ENCODE results near the gene CDK7. TPM values are rescaled to one million over a fixed set of nuclear protein-coding genes. Genes with fewer than 3 reads are reported as not detected.

CDK7 gene
- total and polyA plus RNA-seq, 11 donors, result 9.6 to 23.1 (median 14.5) TPM

- H3K27ac ChIP-seq, result no peak overlapping the region
- no peak for TF ChIP-seq POLR2A (IDR thresholded peaks at IDR 0.05)
- TF ChIP-seq, protein P1, sequence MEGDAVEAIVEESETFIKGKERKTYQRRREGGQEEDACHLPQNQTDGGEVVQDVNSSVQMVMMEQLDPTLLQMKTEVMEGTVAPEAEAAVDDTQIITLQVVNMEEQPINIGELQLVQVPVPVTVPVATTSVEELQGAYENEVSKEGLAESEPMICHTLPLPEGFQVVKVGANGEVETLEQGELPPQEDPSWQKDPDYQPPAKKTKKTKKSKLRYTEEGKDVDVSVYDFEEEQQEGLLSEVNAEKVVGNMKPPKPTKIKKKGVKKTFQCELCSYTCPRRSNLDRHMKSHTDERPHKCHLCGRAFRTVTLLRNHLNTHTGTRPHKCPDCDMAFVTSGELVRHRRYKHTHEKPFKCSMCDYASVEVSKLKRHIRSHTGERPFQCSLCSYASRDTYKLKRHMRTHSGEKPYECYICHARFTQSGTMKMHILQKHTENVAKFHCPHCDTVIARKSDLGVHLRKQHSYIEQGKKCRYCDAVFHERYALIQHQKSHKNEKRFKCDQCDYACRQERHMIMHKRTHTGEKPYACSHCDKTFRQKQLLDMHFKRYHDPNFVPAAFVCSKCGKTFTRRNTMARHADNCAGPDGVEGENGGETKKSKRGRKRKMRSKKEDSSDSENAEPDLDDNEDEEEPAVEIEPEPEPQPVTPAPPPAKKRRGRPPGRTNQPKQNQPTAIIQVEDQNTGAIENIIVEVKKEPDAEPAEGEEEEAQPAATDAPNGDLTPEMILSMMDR (IDR thresholded peaks at IDR 0.05), result no peak
- H3K4me1 ChIP-seq, result peaks cover 0 to 16% (median 0%) of the 10 kb centered on the region in 12 donors
- peak in 2 of 5 donors; percentile 27 to 30 for DNase-seq
- WGBS, 4 donors, result 57 to 60% (median 58%) methylated on average over 4 of the region's 4 CpGs
- H3K36me3 ChIP-seq, result peaks cover 0 to 88% (median 59%) of the 10 kb centered on the region in 9 donors
- ATAC-seq, result no peak
- intact Hi-C loops (cut with DNase I), result loop anchor here in 1 of 10 donors (10.0 kb wide), 1 partner anchor 63 kb away; the partner anchor contains the start of gene CCDC125
- no peaks in the 10 kb centered on the region for H3K9me3 ChIP-seq
- H3K4me3 ChIP-seq, result no peak overlapping the region
- H3K27me3 ChIP-seq, result no peaks in the 10 kb centered on the region
Measured at GRCh38 chr5:69271376-69271775, 36.7 kb downstream of the CDK7 start.

- intact Hi-C loops (cut with DNase I), result loop anchor here in 1 of 10 donors (10.0 kb wide), 1 partner anchor 59 kb away; the partner anchor contains the start of gene CCDC125
- WGBS, 4 donors, result 96 to 98% (median 98%) methylated on average over 7 of the region's 7 CpGs
- Histone ChIP-seq H3K4me3 (no peak overlapping the region), H3K36me3 (peaks cover 0 to 88% (median 64%) of the 10 kb centered on the region in 9 donors), H3K4me1 (peaks cover 0 to 16% (median 0%) of the 10 kb centered on the region in 12 donors), H3K27ac (no peak overlapping the region), H3K9me3 (no peaks in the 10 kb centered on the region), H3K27me3 (no peaks in the 10 kb centered on the region)
- TF ChIP-seq POLR2A (IDR thresholded peaks at IDR 0.05), result no peak
- TF ChIP-seq, protein P1 (IDR thresholded peaks at IDR 0.05), result no peak
- ATAC-seq, result no peak
- DNase-seq, result no peak
Measured at GRCh38 chr5:69275563-69275962, 40.9 kb downstream of the CDK7 start.

DNA sequence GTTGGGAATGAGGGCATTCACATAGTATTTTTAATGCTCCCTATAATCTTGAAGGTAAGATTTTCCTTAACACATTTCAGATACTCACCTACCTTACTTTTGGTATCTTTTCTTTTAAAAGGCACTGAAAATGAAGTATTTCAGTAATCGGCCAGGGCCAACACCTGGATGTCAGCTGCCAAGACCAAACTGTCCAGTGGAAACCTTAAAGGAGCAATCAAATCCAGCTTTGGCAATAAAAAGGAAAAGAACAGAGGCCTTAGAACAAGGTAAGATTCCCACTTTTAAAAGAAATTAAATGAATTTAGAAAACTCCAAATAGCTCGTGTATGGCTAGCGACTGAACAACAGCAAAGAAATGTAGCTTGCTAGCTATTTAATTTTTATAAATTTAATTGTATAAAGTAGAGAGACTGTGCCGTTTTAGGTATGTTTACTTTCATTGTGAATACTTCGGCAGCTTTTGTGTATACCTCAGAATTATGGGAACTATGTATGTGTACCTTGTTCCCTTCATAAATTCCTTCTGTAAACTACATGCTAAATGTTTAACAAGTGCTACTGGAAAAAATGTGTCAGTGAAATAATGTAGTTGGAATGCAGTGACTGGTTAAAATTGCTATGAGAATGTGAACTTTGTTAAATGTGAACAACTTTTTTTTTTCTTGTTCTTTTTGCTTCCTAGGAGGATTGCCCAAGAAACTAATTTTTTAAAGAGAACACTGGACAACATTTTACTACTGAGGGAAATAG, 41.9 kb downstream of the CDK7 start:
- TF ChIP-seq, protein P1 (IDR thresholded peaks at IDR 0.05), result no peak
- no peak for TF ChIP-seq POLR2A (IDR thresholded peaks at IDR 0.05)
- DNase-seq (no peak), ATAC-seq (no peak)
- H3K27me3 ChIP-seq, result no peaks in the 10 kb centered on the region
- WGBS, 4 donors, result 73 to 85% (median 82%) methylated on average over 5 of the region's 5 CpGs
- no peaks in the 10 kb centered on the region for H3K9me3 ChIP-seq
- H3K27ac ChIP-seq, result no peak overlapping the region
- no peak overlapping the region for H3K4me3 ChIP-seq
- peaks cover 0 to 8% (median 0%) of the 10 kb centered on the region in 12 donors for H3K4me1 ChIP-seq
- intact Hi-C loops (cut with DNase I), result loop anchor here in 1 of 10 donors (10.0 kb wide), 1 partner anchor 58 kb away; the partner anchor contains the start of gene CCDC125
- peaks cover 0 to 93% (median 64%) of the 10 kb centered on the region in 9 donors for H3K36me3 ChIP-seq

DNA sequence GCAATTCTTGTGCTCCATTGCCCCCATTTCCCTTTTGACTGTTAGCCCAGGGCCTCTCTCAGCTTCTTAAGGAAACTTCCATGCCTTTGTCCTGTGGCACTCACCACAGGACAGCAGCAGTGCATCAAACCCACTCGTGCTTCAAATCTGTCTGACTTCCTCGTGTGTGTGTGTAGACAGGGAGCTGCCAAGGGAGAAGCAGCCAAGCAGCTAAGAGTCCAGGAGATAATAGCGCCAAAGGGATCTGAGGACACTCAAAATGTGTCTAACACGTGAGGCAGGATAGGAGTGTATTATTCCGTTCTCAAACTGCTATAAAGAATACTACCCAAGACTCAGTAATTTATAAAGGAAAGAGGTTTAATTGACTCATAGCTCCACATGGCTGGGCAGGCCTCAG, 44.8 kb downstream of the CDK7 start:
- 45 to 63% (median 60%) methylated on average over 5 of the region's 5 CpGs for WGBS, 4 donors
- DNase-seq (no peak), ATAC-seq (peak in 3 of 4 donors; percentile 50 to 76 (median 72))
- TF ChIP-seq, protein P1 (IDR thresholded peaks at IDR 0.05), result no peak
- TF ChIP-seq POLR2A (IDR thresholded peaks at IDR 0.05), result no peak
- Histone ChIP-seq H3K4me1 (peaks cover 0 to 3% (median 0%) of the 10 kb centered on the region in 12 donors), H3K36me3 (peaks cover 0 to 97% (median 71%) of the 10 kb centered on the region in 9 donors), H3K4me3 (no peak overlapping the region), H3K27ac (no peak overlapping the region), H3K9me3 (no peaks in the 10 kb centered on the region), H3K27me3 (no peaks in the 10 kb centered on the region)
- intact Hi-C loops (cut with DNase I), result loop anchor here in 1 of 10 donors (10.0 kb wide), 1 partner anchor 55 kb away; the partner anchor contains the start of gene CCDC125
